ENCODE measurements around the gene OSBPL6.

OSBPL6 gene

DNA sequence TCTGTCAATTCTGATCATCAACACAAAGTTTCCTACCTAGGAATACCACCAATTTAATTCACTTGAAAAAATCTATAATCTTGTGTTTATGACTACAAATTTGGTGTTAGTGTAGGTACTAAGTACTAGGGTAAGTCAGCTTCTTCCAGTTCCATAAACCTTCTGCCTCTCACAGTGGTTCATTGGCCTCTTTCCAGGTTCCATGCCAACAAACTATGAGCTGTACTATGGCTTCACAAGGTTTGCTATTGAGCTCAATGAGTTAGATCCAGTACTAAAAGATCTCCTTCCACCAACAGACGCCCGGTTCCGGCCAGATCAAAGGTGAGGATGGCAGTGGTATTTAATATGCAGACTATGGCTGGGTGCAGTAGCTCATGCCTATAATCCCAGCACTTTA lies 197.9 kb downstream of the OSBPL6 start:
- no peak for DNase-seq (ENCODE audit: extremely low read depth, insufficient read length)
- Histone ChIP-seq H3K36me3 (ENCODE audit: control insufficient read depth, insufficient read depth, low read length) (no peaks in the 10 kb centered on the region), H3K27me3 (replicated peaks; ENCODE audit: control insufficient read depth, insufficient read depth, low read length) (no peaks in the 10 kb centered on the region; the same call in 1 of the 2 replicates), H3K4me3 (replicated peaks; ENCODE audit: low read depth, low read length) (no peak overlapping the region)
- TF ChIP-seq, protein P1, sequence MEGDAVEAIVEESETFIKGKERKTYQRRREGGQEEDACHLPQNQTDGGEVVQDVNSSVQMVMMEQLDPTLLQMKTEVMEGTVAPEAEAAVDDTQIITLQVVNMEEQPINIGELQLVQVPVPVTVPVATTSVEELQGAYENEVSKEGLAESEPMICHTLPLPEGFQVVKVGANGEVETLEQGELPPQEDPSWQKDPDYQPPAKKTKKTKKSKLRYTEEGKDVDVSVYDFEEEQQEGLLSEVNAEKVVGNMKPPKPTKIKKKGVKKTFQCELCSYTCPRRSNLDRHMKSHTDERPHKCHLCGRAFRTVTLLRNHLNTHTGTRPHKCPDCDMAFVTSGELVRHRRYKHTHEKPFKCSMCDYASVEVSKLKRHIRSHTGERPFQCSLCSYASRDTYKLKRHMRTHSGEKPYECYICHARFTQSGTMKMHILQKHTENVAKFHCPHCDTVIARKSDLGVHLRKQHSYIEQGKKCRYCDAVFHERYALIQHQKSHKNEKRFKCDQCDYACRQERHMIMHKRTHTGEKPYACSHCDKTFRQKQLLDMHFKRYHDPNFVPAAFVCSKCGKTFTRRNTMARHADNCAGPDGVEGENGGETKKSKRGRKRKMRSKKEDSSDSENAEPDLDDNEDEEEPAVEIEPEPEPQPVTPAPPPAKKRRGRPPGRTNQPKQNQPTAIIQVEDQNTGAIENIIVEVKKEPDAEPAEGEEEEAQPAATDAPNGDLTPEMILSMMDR (IDR thresholded peaks at IDR 0.05; ENCODE audit: insufficient read depth, low read length, poor library complexity, severe bottlenecking): no peak

DNA sequence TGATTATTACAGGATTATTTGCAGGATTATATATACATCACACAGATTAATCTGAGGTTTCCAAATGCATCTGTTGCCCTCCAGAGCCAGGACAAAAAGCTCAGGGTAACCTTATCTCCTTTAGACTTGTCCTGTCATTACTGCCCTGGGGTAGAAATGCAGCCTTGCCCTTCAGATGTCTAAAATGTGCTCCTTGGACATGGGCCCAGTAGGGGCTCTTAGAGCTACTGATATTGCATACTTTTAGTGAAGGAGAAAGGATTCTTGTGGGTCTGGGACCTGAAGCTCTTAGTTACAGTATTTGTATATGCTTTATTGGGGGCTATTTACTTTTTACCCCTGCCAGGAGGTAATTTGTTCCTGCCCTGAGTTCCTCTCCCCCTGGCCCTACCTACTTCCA lies 200.5 kb downstream of the OSBPL6 start:
- H3K27me3 ChIP-seq (replicated peaks; ENCODE audit: control insufficient read depth, insufficient read depth, low read length): no peaks in the 10 kb centered on the region

DNA sequence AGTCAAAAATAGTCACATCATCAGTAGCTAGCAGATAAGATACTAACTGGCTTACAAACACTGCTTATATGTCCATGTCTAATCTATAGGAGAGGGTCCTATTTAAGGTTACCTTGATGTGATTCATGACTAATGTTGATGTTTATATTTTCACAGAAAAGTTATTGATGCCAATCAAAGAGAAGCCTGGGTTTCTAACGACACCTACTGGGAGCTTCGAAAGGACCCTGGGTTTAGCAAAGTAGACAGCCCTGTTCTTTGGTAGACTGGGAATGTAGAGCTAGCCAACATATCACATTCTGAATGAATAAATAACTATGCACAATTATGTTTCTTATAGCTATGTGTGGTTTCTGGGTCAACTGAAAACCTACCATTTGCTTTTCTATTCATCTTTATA lies 201.0 kb downstream of the OSBPL6 start:
- Histone ChIP-seq H3K36me3 (ENCODE audit: control insufficient read depth, insufficient read depth, low read length) (no peaks in the 10 kb centered on the region), H3K27me3 (replicated peaks; ENCODE audit: control insufficient read depth, insufficient read depth, low read length) (no peaks in the 10 kb centered on the region), H3K4me3 (replicated peaks; ENCODE audit: low read depth, low read length) (no peak overlapping the region)
- TF ChIP-seq, protein P1 (IDR thresholded peaks at IDR 0.05; ENCODE audit: insufficient read depth, low read length, poor library complexity, severe bottlenecking): no peak
- DNase-seq (ENCODE audit: extremely low read depth, insufficient read length): no peak

More for the DNA sequence above, 200.5 kb downstream of the OSBPL6 start:
- TF ChIP-seq, protein P1 (IDR thresholded peaks at IDR 0.05; ENCODE audit: insufficient read depth, low read length, poor library complexity, severe bottlenecking): no peak
- H3K4me3 ChIP-seq (replicated peaks; ENCODE audit: low read depth, low read length): no peak overlapping the region
- DNase-seq (ENCODE audit: extremely low read depth, insufficient read length): no peak
- H3K36me3 ChIP-seq (ENCODE audit: control insufficient read depth, insufficient read depth, low read length): no peaks in the 10 kb centered on the region

- TF ChIP-seq, protein P1 (IDR thresholded peaks at IDR 0.05; ENCODE audit: insufficient read depth, low read length, poor library complexity, severe bottlenecking): no peak
- no peaks in the 10 kb centered on the region for H3K27me3 ChIP-seq (replicated peaks; ENCODE audit: control insufficient read depth, insufficient read depth, low read length)
- no peaks in the 10 kb centered on the region for H3K36me3 ChIP-seq (ENCODE audit: control insufficient read depth, insufficient read depth, low read length)
- DNase-seq (ENCODE audit: extremely low read depth, insufficient read length): no peak
- H3K4me3 ChIP-seq (replicated peaks; ENCODE audit: low read depth, low read length): no peak overlapping the region
Measured at GRCh38 chr2:178395941-178396570, 201.7 kb downstream of the OSBPL6 start.

- Histone ChIP-seq H3K27me3 (replicated peaks; ENCODE audit: control insufficient read depth, insufficient read depth, low read length) (no peaks in the 10 kb centered on the region), H3K4me3 (replicated peaks; ENCODE audit: low read depth, low read length) (no peak overlapping the region), H3K36me3 (ENCODE audit: control insufficient read depth, insufficient read depth, low read length) (no peaks in the 10 kb centered on the region)
- DNase-seq (ENCODE audit: extremely low read depth, insufficient read length): peak; percentile 19
- TF ChIP-seq, protein P1 (IDR thresholded peaks at IDR 0.05; ENCODE audit: insufficient read depth, low read length, poor library complexity, severe bottlenecking): peak; percentile 45
Measured at GRCh38 chr2:178397002-178397605, 202.8 kb downstream of the OSBPL6 start.

Data from GM06990 (cell line).